Prostate gland (tissue), 2 donors: ENCODE measurements around the gene BPIFB2. TPM values are rescaled to one million over a fixed set of nuclear protein-coding genes. Genes with fewer than 3 reads are reported as not detected.

Source experiments
- DNase-seq: peaks from one replicate; pipeline ENCODE4 v3.0.0-alpha.2; 2019; ENCODE audit warnings: low spot score
- H3K27ac ChIP-seq, 2 donors: fragments of 200-600 bp; sonication (generic); 2 replicates each; pipeline ENCODE4 v1.5.1; 2017 to 2019
- H3K27me3 ChIP-seq: fragments of 200-600 bp; sonication (generic); replicated peaks from 2 replicates; pipeline ENCODE4 v1.5.1; 2019; ENCODE audit not compliant: insufficient read depth
- H3K36me3 ChIP-seq, 2 donors: fragments of 200-600 bp; sonication (generic); 1 replicate in 1 of 2; 2 replicates in 1 of 2; pipeline versions ENCODE4 v1.5.1 to v1.8.1; 2017 to 2019
- H3K4me1 ChIP-seq: fragments of 200-600 bp; sonication (generic); replicated peaks from 2 replicates; pipeline ENCODE4 v1.5.1; 2019
- H3K4me3 ChIP-seq, 2 donors: fragments of 200-600 bp; sonication (generic); 2 replicates each; pipeline ENCODE4 v1.5.1; 2017 to 2019
- H3K9me3 ChIP-seq: fragments of 200-600 bp; sonication (generic); 2 replicates; pipeline ENCODE4 v1.5.1; 2017
- POLR2A ChIP-seq: fragments of 450-650 bp; IDR thresholded peaks from one replicate; pipeline ENCODE4 v1.6.1; 2016; ENCODE audit warnings: antibody characterized with exemption, mild to moderate bottlenecking
- POLR2AphosphoS5 ChIP-seq: sonication (generic); formaldehyde crosslinking; IDR thresholded peaks from one replicate; pipeline ENCODE4 v1.6.1; 2017; ENCODE audit warnings: antibody characterized with exemption
- WGBS: methylation state at CpG from one replicate; pipeline ENCODE4 v1.1.5; 2018; 5-methylcytosine and 5-hydroxymethylcytosine counted together
- intact Hi-C: fragments of 100-400 bp; cut with DNase I; formaldehyde crosslinking; loops from one replicate; pipeline ENCODE4 v1.14.2; 2022
- total RNA-seq, 2 donors: library from RNA; depleted of rRNA; stranded (reverse); fragments of >200 nt; gene quantifications; one replicate each; pipeline ENCODE4 v1.1.0, GENCODE V29; 2016
- TF ChIP-seq, protein P1 (sequence below), 4 experiments: fragments of 200-600 bp in 2 of 4; fragments of 450-650 bp in 2 of 4; sonication (generic) in 2 of 4; IDR thresholded peaks; 1 replicate in 3 of 4; 2 replicates in 1 of 4; pipeline ENCODE4 v1.5.1; 2016 to 2019; ENCODE audit warnings: antibody characterized with exemption in 4 of 4, mild to moderate bottlenecking in 2 of 4, moderate library complexity in 2 of 4

The BPIFB2 gene
- total RNA-seq, 2 donors from 2014 or later: 5.1 TPM; not detected in 1

DNA sequence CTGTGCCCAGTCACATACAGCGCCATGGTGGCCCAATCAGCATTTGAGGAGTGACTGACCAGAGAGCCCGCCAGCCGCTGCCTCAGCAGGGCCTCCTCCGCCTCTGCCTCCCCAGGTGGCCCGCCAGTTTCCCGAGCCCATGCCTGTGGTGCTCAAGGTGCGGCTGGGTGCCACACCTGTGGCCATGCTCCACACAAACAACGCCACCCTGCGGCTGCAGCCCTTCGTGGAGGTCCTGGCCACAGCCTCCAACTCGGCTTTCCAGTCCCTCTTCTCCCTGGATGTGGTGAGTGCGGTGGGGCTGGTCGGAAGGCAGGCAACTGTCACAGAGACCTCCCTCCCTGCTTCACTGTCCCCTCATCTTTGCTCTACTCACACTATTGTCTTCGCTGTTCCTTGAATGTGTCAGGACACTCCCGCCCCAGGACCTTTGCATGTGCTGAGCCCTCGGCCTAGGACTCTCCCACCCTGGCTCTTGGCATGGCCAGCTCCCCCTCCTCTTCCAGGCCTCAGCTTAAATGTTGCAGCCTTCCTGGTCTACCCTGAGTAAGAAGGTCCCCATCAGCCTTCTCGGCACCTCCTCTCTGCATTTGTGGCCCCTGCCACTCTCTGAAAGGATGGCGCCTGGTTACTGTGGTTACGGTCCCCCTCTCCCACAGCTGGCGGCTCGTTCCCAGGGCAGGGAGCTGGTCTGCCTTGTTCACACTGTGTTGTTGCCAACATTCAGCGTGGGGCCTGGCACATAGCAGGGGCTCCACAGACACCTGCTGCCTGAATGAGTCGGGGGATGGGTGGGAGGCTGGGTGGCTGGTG is 12.2 kb downstream of the BPIFB2 start:
- H3K27ac ChIP-seq: no peak overlapping the region
- H3K9me3 ChIP-seq: no peaks in the 10 kb centered on the region
- no peak overlapping the region for H3K4me3 ChIP-seq
- H3K27me3 ChIP-seq: no peaks in the 10 kb centered on the region
- H3K36me3 ChIP-seq: no peaks in the 10 kb centered on the region
- TF ChIP-seq POLR2AphosphoS5: no peak
- TF ChIP-seq, protein P1, sequence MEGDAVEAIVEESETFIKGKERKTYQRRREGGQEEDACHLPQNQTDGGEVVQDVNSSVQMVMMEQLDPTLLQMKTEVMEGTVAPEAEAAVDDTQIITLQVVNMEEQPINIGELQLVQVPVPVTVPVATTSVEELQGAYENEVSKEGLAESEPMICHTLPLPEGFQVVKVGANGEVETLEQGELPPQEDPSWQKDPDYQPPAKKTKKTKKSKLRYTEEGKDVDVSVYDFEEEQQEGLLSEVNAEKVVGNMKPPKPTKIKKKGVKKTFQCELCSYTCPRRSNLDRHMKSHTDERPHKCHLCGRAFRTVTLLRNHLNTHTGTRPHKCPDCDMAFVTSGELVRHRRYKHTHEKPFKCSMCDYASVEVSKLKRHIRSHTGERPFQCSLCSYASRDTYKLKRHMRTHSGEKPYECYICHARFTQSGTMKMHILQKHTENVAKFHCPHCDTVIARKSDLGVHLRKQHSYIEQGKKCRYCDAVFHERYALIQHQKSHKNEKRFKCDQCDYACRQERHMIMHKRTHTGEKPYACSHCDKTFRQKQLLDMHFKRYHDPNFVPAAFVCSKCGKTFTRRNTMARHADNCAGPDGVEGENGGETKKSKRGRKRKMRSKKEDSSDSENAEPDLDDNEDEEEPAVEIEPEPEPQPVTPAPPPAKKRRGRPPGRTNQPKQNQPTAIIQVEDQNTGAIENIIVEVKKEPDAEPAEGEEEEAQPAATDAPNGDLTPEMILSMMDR (IDR thresholded peaks at IDR 0.05): no peak
- TF ChIP-seq POLR2A: no peak
- intact Hi-C loops: no loop called here
- no peak for DNase-seq
- H3K4me1 ChIP-seq: no peaks in the 10 kb centered on the region
- 89% methylated on average over 23 of the region's 23 CpGs for WGBS

DNA sequence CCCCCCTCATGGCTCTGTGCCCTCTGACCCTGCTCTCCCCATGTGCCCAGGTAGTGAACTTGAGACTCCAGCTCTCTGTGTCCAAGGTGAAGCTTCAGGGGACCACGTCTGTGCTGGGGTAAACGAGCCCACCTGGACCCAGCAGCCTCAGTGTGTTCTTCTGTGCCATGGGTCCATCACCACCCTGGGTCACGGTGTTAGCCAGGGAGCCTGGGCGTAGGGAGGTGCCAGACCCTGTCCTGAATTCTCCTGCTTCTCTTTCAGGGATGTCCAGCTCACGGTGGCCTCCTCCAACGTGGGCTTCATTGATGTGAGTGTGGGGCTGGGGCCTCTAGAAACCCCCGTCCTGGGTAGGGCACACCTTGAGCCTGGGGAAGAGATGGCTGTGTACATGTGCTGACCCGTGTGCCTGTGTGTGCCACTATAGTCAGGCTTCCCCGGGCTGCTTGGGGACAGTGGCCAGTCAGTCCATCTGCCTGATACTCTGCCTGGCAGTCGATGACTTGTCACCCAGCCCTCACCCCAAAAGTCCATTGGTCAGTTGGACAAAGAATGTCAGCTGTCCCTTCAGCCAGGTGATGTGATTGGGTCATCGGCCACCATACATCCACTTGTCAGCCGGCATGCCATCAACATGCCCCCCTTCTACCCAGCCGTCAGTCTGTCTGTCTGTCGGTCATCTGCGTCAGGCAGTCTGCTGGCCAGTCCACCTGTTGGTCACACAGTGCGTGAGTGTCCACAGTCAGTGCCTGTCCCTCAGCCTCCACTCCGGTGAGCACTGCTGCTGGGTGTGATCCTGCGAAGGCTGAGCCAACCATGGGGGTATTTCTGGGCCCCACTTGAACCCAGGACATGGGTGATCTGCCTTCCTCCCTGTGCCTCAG is 13.0 kb downstream of the BPIFB2 start:
- no peaks in the 10 kb centered on the region for H3K4me1 ChIP-seq
- H3K27ac ChIP-seq: no peak overlapping the region
- H3K9me3 ChIP-seq: no peaks in the 10 kb centered on the region
- WGBS: 91% methylated on average over 17 of the region's 18 CpGs
- H3K36me3 ChIP-seq: no peaks in the 10 kb centered on the region
- H3K4me3 ChIP-seq: no peak overlapping the region
- DNase-seq: no peak
- TF ChIP-seq POLR2AphosphoS5: no peak
- TF ChIP-seq, protein P1 (IDR thresholded peaks at IDR 0.05): no peak
- TF ChIP-seq POLR2A: no peak
- H3K27me3 ChIP-seq: no peaks in the 10 kb centered on the region
- intact Hi-C loops: no loop called here

GRCh38 chr20:33021879-33022278 is 14.4 kb downstream of the BPIFB2 start:
- TF ChIP-seq POLR2AphosphoS5 (no peak), POLR2A (no peak)
- TF ChIP-seq, protein P1 (IDR thresholded peaks at IDR 0.05): no peak
- H3K27ac ChIP-seq: no peak overlapping the region
- H3K4me1 ChIP-seq: no peaks in the 10 kb centered on the region
- H3K9me3 ChIP-seq: no peaks in the 10 kb centered on the region
- intact Hi-C loops: no loop called here
- DNase-seq: no peak
- WGBS: 66% methylated on average over 3 of the region's 3 CpGs
- H3K27me3 ChIP-seq: no peaks in the 10 kb centered on the region
- no peak overlapping the region for H3K4me3 ChIP-seq
- no peaks in the 10 kb centered on the region for H3K36me3 ChIP-seq

DNA sequence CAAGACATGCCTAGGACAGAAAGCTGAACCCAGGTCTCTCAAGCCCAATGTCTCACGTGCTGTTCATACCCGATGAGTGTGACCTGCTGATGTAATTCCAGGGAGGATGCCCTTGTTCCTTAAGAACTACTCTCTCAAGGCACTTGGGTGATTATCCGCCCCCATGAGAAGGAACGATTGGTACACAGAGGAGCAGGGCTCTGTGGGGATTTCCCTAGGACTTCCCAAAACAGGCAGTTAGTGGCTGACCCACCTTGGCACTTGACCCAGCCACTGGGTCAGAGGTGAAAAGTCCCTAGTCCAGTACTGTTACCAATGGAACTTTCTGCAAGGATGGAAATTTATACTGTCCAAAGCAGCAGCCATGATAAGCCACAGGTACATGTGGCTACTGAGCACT is 14.8 kb downstream of the BPIFB2 start:
- WGBS: 69% methylated on average over 4 of the region's 4 CpGs
- Histone ChIP-seq H3K4me1 (no peaks in the 10 kb centered on the region), H3K4me3 (no peak overlapping the region), H3K36me3 (no peaks in the 10 kb centered on the region), H3K9me3 (no peaks in the 10 kb centered on the region), H3K27ac (no peak overlapping the region), H3K27me3 (no peaks in the 10 kb centered on the region)
- intact Hi-C loops: no loop called here
- DNase-seq: no peak
- no peak for TF ChIP-seq POLR2AphosphoS5
- TF ChIP-seq, protein P1 (IDR thresholded peaks at IDR 0.05): no peak
- TF ChIP-seq POLR2A: no peak
